IMR-90 (cell line): Measurements from ENCODE around the gene TBC1D9.

Experiments used
- BHLHE40 ChIP-seq: fragments of 150-350 bp; IDR thresholded peaks from 2 replicates; pipeline ENCODE4 v1.6.1; 2016; ENCODE audit warnings: mild to moderate bottlenecking, low read depth, low read length
- CEBPB ChIP-seq: IDR thresholded peaks from 2 replicates; pipeline ENCODE4 v1.6.1; 2012; ENCODE audit warnings: low read depth, low read length, improper control_type of control experiment
- CHD1 ChIP-seq: IDR thresholded peaks from 2 replicates; pipeline ENCODE4 v1.6.1; 2012; ENCODE audit warnings: low read depth, low read length, improper control_type of control experiment
- CTCF ChIP-seq: conservative IDR thresholded peaks from 2 replicates; pipeline ENCODE4 v1.5.1; 2012; ENCODE audit warnings: mild to moderate bottlenecking, low read depth, low read length, improper control_type of control experiment
- MAFK ChIP-seq: IDR thresholded peaks from 2 replicates; pipeline ENCODE4 v1.6.1; 2012; ENCODE audit warnings: low read depth, low read length, improper control_type of control experiment
- MAZ ChIP-seq: IDR thresholded peaks from 2 replicates; pipeline ENCODE4 v1.6.1; 2012; ENCODE audit warnings: low read depth, mild to moderate bottlenecking, low read length, improper control_type of control experiment, moderate library complexity, borderline replicate concordance
- MXI1 ChIP-seq: IDR thresholded peaks from 2 replicates; pipeline ENCODE4 v1.6.1; 2012; ENCODE audit warnings: low read depth, mild to moderate bottlenecking, low read length, moderate library complexity, borderline replicate concordance
- POLR2A ChIP-seq: IDR thresholded peaks from 2 replicates; pipeline ENCODE4 v1.6.1; 2012; ENCODE audit warnings: mild to moderate bottlenecking, low read depth, low read length
- RAD21 ChIP-seq: IDR thresholded peaks from 2 replicates; pipeline ENCODE4 v1.6.1; 2012; ENCODE audit warnings: low read length, improper control_type of control experiment
- RCOR1 ChIP-seq: IDR thresholded peaks from 2 replicates; pipeline ENCODE4 v1.6.1; 2012; ENCODE audit warnings: mild to moderate bottlenecking, low read length, improper control_type of control experiment; ENCODE audit not compliant: insufficient replicate concordance
- RFX5 ChIP-seq: IDR thresholded peaks from 2 replicates; pipeline ENCODE4 v1.8.0; 2012; ENCODE audit warnings: low read depth, mild to moderate bottlenecking, low read length, moderate library complexity
- SMC3 ChIP-seq: fragments of 150-350 bp; IDR thresholded peaks from 2 replicates; pipeline ENCODE4 v1.6.1; 2016; ENCODE audit warnings: low read depth, mild to moderate bottlenecking, antibody characterized with exemption, low read length, moderate library complexity
- USF2 ChIP-seq: fragments of 150-350 bp; IDR thresholded peaks from 2 replicates; pipeline ENCODE4 v1.6.1; 2017; ENCODE audit warnings: mild to moderate bottlenecking, antibody characterized with exemption, low read length, low read depth

GRCh38 chr4:140603286-140603685, 152.9 kb downstream of the TBC1D9 start:
- no peak for TF ChIP-seq CTCF
- no peak for TF ChIP-seq SMC3
- no peak for TF ChIP-seq MAZ
- no peak for TF ChIP-seq USF2
- TF ChIP-seq POLR2A = no peak
- no peak for TF ChIP-seq BHLHE40
- TF ChIP-seq MXI1 = no peak
- TF ChIP-seq RFX5 = no peak
- no peak for TF ChIP-seq RAD21
- TF ChIP-seq CHD1 = no peak
- no peak for TF ChIP-seq RCOR1
- TF ChIP-seq CEBPB = no peak
- TF ChIP-seq MAFK = no peak
